NCI-H82 treated with DMSO at 0.1 percent for 48 hours (cell line): ENCODE data around the gene UBE4A.

Source experiments
- DNase-seq: peaks from one replicate; lab custom pipeline; 2025; ENCODE audit not compliant: unreplicated experiment; lab: John Stamatoyannopoulos, UW

UBE4A gene

GRCh38 chr11:118437208-118438125 lies 78.1 kb downstream of the UBE4A start:
- DNase-seq = peak; percentile 15

GRCh38 chr11:118438314-118438931 lies 79.0 kb downstream of the UBE4A start:
- DNase-seq = no peak

GRCh38 chr11:118439646-118440045 lies 80.2 kb downstream of the UBE4A start:
- DNase-seq = no peak

GRCh38 chr11:118441770-118442275 lies 82.4 kb downstream of the UBE4A start:
- DNase-seq = no peak

GRCh38 chr11:118442301-118442700 lies 82.9 kb downstream of the UBE4A start:
- no peak for DNase-seq

GRCh38 chr11:118442908-118443589 lies 83.6 kb downstream of the UBE4A start:
- no peak for DNase-seq

GRCh38 chr11:118443590-118444218 lies 84.3 kb downstream of the UBE4A start:
- DNase-seq = no peak

GRCh38 chr11:118447423-118447822 lies 88.0 kb downstream of the UBE4A start:
- DNase-seq = no peak

- no peak for DNase-seq
Observed at GRCh38 chr11:118448294-118448693, 88.9 kb downstream of the UBE4A start.
